ENCODE data around the gene CLDN14.

- no peak for TF ChIP-seq CTCF (IDR thresholded peaks at IDR 0.05 in 4 of 5, conservative IDR thresholded peaks at IDR 0.05 in 1 of 5)
- no peak for TF ChIP-seq POLR2A (IDR thresholded peaks at IDR 0.05)
These were observed 9.6 kb downstream of the CLDN14 start for GRCh38 chr21:36470294-36470693.

Measured in gastrocnemius medialis (tissue), 4 donors.